Right renal pelvis (tissue), 4 donors: ENCODE measurements around the gene KRTAP10-7. TPM values are rescaled to one million over a fixed set of nuclear protein-coding genes. Genes with fewer than 3 reads are reported as not detected.
"Not testable (repeated sequence)": the region's sequence is repeated elsewhere in the genome, so short reads cannot be mapped to it uniquely, and the experiment has no call there.

Experiments
- DNase-seq, 4 donors: peaks; one replicate each; pipeline ENCODE4 v3.0.0-alpha.2; 2013; ENCODE audit warnings: low read depth in 4 of 4, low spot score in 3 of 4, missing footprints in 1 of 4
- polyA plus RNA-seq, 4 donors: library from polyadenylated mRNA; unstranded; fragments of 120-200 nt; gene quantifications; one replicate each; pipeline ENCODE4 v1.2.1, GENCODE V29; 2013; ENCODE audit not compliant: insufficient read length in 4 of 4

Gene KRTAP10-7, protein sequence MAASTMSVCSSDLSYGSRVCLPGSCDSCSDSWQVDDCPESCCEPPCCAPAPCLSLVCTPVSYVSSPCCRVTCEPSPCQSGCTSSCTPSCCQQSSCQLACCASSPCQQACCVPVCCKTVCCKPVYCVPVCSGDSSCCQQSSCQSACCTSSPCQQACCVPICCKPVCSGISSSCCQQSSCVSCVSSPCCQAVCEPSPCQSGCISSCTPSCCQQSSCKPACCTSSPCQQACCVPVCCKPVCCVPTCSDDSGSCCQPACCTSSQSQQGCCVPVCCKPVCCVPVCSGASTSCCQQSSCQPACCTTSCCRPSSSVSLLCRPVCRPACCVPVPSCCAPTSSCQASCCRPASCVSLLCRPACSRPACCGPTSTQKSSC
- not detected for polyA plus RNA-seq

DNA sequence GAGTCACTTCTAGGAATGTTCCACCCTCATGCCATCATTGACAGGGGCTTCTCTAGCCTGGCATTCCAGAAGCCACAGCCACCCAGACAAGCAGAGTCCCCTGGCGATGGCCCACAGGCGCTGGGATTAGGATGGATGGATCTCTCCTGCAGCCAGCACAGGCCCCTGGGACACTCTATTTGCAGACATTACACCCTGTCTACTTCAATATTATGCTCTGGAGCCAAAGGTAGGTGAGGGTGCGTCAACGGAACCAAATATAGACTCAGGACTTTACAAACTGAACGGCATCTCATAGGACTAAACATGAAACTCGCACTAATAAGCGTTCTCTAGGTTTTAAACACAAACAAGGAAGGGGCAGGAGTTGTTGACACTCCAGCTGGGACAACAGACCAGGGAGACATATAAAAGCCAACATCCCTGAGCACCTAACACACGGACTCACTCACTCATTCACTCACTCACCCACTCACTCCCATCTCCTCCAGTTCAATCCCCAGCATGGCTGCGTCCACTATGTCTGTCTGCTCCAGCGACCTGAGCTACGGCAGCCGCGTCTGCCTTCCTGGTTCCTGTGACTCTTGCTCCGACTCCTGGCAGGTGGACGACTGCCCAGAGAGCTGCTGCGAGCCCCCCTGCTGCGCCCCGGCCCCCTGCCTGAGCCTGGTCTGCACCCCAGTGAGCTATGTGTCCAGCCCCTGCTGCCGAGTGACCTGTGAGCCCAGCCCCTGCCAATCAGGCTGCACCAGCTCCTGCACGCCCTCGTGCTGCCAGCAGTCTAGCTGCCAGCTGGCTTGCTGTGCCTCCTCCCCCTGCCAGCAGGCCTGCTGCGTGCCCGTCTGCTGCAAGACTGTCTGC is at the start of gene KRTAP10-7:
Gene KRTAP10-7 (plus strand): TSS at position 480 of the 861 bp plus-strand sequence. CDS start 25 bp downstream, at position 505.
- not testable (repeated sequence) for DNase-seq

DNA sequence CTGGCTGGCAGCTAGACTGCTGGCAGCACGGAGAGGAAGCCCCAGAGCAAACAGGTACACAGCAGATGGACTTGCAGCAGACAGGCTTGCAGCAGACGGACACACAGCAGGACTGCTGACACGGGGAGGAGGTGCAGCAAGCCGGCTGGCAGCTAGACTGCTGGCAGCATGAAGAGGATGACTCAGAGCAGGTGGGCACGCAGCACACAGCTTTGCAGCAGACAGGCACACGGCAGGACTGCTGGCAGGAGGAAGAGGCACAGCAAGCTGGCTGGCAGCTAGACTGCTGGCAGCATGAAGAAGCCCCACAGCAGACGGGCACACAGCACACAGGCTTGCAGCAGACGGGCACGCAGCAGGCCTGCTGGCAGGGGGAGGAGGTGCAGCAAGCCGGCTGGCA is 49.6 kb upstream of the KRTAP10-7 start:
- no peak for DNase-seq

DNA sequence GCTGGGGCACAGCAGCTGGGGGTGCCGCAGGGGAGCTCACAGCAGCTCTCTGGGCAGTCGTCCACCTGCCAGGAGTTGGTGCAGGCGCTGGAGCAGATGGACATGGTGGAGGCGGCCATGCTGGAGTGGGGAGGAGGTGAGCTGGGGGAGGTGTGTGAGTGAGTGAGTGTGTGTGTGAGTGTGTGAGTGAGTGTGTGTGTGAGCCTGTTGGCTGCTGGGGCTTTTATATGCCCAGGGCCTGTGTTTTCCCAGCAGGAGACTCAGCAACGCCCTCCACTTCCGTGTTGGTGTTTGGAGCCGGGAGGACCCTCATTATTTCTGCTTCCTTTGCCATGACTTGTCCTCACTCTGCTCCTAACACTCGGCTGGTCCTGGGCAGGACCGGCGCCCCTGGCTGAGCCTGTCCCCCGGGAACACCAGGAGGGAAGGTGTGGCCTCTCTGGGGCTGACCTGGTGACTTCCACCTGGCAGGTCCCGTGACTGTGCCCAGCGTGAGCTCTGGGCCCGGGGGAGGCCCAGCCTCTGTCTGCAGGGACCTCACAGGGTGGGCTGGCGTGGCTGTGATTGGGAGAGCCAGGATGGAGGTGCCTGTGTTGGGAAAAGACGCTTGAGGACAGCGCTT is 48.9 kb upstream of the KRTAP10-7 start, which contains the start of gene KRTAP10-2:
Gene KRTAP10-2 (minus strand): TSS at position 166 of the 622 bp plus-strand sequence. CDS start 47 bp downstream, at position 119.
- DNase-seq, result no peak

DNA sequence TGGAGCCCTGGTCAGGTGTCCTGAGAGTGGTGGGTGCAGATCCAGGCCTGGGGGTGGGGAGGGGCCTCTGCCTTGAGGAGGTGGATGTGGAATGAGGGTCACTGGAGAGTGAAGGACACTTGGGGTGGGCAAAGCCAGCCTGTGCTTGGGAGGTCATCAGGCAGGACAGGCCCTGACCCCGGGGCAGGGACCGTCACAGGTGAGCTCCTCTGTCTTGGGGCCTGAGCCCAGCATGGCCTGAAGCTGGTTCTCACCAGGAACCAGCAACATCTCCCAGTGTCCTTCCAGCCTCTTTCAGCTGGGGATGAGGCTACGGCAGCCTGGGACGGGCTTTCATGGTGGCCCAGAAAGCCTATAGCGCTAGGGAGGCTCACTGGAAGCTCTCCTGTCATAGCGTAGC is 48.3 kb upstream of the KRTAP10-7 start:
- no peak for DNase-seq

DNA sequence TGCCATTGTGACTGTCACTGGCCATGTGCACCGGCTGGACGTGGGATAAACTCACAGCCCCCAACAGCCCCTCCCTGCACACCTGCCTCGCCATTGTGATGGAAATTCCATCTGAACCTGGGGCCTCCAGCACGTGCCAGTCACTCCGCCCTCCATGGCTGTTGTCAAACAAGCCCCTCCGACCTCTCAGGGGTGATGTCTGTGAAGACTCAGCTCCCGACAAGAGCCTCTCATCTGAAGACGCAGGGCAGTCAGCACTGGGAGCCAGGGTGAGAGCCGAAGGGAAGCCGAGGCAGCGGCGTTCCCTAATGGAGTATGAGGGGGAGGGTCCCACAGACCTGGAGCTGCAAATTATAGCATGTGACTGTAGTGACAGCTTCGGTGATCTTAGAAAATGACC is 47.7 kb upstream of the KRTAP10-7 start:
- DNase-seq, result no peak

DNA sequence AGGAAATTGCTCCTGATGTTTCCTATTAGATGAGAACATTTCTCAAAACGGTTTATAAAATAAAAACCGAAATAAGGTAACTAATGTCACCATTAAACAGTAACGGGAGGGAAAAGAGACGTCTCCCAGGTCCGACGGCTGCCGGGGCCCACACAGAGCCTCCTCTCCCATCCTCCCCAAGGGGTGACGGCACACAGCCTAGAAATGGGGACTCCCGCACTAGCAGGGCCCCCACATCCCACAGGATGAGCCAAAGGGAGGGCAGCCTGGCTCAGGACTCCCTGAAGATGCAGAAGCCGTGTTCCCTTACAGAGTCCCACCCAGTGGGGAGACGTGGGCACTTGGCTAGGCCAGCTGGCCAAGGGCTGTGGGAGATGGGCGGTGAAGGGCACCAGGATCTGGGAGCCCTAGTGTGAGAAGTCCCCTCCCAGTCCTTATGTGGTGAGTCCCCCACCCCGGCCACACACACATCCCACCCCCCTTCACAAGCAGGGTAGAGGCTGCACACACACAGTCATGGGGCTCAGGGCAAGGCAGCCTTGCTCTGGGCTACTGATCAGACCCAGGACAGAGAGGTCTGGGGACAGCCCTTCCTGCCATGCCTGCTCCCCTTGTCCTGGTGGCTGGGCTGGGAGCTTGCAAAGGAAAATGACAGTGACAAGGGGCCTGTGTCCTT is 45.1 kb upstream of the KRTAP10-7 start:
- DNase-seq, result no peak

DNA sequence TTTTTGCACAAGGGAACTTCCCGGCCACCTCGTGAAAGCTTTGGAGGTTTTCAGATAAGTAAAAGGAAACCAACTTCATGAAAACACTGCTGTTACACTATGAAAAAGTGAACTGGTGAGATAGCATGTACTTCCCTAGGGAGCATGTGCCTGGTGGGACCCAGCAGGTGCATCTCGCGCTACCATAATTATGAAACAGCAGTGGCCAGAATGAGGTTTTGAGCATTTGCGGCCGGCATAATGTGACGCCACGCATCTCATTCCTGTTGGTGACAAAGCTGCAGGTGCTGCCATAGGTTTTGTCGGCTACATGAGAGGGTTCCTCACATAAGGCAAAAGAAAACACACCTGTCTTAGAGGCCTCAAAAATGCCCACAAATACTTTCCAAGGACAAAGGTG is 43.5 kb upstream of the KRTAP10-7 start:
- DNase-seq, result no peak

DNA sequence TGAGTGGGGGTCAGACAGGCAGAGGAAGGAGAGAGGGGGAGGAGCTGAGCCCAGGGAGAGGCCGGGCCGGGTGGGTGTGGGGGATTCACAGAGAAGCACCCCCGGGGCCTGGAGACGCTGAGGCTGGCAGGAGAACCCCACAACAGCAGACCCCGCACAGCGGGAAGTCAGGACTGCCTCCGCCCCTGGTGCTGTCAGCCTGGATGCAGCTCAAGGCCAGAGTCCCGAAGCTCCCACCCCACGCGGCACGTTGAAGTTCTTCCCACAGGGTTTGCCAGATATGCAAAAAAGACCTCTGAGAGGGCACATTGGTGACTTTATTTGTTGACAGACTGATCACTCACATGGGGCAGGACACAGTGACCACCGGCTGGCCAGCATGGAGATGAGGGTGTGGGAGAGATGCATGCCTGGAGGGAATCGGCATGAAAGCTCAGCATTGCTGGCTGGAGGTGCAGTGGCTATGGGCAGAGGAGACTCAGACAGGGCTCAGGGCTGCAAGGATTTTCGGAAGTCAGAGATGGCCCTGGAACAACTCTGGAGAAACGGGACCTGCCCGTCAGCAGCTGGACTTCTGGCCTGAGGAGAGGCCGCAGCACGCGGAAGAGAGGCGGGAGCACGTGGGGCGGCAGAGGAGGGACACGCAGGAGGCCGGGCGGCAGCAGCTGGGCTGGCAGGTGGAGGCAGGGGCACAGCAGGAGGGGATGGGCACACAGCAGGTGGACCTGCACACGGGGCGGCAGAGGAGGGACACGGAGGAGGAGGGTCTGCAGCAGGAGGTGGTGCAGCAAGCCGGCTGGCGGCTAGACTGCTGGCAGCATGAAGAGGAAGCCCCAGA is 42.7 kb upstream of the KRTAP10-7 start:
- no peak for DNase-seq

DNA sequence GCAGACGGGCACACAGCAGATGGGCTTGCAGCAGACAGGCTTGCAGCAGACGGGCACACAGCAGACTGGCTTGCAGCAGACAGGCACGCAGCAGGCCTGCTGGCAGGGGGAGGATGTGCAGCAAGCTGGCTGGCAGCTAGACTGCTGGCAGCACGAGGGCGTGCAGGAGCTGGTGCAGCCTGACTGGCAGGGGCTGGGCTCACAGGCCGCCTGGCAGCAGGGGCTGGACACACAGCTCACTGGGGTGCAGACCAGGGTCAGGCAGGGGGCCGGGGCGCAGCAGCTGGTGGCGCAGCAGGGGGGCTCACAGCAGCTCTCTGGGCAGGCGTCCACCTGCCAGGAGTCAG is 42.1 kb upstream of the KRTAP10-7 start:
- DNase-seq, result not testable (repeated sequence)

DNA sequence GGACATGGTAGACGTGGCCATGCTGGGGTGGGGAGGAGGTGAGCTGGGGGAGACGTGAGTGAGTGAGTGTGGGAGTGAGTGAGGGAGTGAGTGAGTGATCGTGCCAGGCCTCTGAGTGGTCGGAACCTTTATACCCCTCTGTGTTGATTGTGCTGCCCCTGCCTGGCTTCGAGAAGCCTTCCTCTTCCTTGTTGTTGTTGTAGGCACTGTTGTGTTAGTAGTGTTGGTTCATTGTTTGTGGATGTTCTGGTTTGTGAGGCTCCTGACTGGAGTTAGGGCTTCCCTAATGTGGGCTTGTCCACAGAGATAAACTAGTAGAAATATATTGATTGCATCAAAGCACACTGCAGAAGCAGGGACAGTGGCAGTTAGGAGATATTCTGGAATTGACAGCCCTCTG is 41.7 kb upstream of the KRTAP10-7 start, which contains the start of gene KRTAP10-3:
Gene KRTAP10-3 (minus strand): TSS at position 101 of the 400 bp plus-strand sequence. CDS start 80 bp downstream, at position 21.
- DNase-seq, result no peak

DNA sequence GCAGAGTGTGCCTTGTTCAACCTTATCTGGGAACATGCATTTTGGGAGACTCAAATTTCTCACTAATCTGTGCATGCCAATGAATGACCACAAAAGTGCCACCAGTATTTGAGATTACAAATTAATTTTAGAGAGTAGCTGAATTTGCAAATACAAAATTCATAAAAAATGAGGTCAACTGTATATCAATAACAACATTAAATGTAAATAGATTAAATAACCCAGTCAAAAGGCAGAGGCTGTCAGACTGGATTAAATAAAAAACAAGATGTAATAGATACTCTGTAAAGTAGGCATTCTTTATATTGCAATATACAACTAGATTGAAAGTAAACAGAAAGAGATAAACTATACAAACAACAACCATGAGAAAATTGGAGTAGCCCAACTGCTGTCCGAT is 36.3 kb upstream of the KRTAP10-7 start:
- DNase-seq, result no peak

DNA sequence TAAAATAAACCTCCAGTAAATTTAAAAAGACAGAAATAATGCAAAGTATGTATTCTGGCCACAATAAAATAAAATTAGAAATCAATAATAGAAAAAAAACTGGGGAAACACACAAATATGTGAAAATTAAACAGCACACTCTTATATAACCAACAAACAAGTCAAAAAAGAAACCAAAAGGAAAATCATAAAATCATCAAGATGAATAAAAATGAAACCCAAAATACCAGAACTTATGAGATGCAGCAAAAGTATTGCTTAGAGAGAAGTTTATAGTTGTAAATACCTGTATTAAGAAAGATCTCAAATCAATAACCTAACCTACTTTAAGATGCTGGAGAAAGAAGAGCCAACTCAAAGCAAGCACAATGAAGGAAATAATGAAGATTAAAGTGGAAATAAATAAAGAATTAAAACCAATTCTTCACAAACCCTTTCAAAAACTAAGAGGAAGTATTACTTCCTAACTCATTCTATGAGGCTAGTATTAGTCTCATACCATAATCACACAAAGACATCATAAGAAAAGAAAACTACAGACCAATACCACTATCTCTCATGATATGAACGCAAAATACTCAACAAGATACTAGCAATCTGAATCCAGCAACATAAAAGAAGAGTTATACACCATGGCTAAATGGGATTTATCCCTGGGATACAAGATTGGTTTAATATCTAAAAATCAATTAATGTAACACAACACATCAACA is 35.4 kb upstream of the KRTAP10-7 start:
- no peak for DNase-seq

DNA sequence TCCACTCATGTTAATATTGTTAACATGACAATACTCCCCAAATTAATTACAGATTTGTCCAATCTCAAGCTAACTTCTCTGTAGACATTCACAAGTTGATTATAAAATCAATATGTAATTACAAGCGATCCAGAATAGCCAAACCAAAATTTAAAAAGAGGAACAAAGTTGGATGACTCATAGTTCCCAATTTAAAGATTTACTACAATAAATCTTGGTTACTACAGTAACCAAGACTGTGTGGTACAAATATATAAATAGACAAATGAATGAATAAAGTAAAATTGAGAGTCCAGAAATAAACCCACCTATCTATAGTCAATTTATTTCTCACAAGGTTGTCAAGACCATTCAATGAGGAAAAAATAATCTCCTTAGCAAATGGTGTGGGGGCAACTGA is 34.0 kb upstream of the KRTAP10-7 start:
- no peak for DNase-seq

DNA sequence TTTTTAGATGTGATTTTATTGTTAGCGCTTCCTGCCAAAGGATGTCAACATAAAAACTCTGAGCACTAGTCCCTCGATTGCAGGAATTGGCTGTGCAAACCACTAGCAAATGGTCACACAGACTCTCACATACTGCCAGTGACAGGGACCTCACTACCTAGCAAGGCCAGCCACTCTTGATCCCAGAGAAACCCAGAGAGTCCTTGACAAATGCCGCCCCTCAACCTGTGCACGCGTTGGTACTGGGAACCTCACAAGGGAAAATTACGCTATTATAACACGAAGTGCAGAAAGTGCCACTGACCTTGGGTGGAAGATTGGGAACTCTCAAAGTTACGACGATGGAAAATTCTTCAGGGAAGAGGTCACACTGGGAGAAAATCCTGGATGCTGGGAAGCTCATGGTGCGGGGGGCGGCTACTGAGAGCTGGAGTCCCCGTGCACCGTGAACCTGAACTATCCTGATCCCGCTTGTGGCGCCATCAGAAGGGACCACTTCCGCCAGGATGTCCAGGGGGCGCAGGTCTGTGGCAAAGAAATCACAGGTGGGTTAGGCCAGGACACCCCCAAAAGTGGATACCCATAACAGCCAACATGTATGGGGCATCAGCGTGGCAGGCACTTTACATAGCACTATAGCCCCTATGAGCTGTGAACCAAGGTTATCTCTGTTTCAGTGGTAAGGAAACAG is 32.8 kb upstream of the KRTAP10-7 start:
- no peak for DNase-seq

DNA sequence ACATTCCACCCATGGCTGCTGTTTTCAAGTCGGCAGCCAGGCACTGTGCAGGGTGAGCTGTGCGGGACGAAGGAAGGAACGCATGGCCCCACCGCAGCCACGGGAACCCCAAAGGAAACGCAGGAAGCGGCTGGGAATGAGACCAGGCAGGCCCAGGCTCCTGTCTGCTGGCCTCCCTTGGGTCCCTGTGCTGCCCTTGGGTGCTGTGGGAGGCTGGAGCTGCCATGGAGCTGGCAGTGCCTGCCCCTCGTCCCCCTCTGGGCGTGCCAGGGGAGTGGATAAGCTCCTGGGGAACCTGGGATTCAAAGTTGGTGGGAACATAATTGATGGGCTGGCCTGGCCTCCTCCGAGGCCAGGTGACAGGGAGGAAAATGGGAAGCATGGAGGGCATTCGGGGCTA is 32.1 kb upstream of the KRTAP10-7 start:
- no peak for DNase-seq

DNA sequence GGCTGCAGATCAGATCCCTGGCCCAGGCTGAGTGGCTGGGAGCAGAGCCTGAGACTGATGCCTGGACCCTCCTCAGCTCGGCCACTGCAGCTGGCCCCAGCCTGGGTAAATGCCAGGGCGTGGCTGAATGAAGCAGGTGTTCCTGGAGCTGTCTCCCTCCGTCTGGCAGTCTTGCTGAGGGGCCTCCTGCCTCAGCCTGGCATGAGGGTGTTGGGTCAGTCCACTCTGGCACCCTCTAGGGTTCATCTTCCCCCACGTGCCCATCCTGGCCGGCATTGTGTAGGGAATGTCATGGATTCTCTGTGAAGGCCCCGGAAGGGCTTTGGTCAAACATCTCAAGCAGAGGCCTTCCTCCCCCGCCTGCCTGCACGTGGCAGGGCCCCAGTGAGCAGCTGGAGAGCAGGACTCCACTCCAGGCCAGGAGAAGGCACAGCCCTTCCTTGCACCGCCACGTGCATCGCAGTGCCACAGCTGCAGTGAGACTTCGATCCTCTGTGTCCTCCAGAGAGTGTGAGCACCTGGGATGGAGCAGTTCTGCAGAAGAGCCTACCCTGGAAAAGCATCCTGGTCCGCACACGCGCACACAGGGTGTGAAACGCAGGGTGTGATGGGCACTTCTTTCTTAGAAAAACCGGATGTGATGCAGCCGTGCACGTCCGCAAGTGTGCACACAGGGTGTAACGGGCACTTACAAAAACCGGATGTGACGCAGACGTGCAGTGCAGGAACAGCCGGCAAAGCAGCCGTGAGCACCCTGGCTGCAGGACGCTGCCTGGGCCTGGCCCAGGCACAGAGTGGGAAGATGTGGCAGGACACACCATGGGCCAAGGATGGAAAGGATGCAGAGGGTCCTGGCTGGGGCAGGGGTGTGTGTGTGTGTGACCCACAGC is 31.5 kb upstream of the KRTAP10-7 start:
- DNase-seq, result no peak

DNA sequence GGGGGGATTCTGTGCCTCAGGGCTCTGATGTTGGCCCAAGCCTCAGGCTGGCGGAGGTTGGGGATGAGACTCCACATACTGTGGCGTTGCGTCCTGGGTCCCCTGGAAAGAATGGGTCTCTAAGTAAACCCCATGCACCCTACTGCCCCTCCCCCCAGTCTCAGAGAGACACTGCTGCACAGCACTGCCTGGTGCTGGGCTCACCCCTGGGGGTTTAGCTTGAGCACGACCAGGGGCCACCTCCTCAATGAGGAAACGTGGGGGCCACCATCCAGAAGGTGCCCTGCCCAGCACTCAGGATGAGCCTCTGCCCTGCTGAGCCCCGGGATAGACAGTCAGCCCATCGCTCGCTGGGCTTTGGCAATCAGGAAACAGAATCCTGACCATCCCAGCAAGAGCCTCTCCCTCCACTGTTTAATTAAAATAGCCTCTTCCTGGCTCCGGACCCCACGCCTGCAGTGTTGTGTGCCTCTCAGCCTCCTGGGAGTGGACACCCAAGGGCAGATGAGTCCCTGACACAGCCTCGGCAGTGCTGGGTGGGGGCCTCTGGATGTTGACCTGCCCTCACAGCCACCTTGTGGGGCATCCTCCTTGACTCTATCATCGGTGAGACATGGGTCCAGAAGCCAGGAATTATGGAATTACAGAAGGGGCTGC is 30.4 kb upstream of the KRTAP10-7 start:
- no peak for DNase-seq
